IPS-15b (cell line): ENCODE data around the gene CNGA2.

Experiments used
- H3K27me3 ChIP-seq: one replicate; pipeline ENCODE4 v1.6.1; 2013; ENCODE audit warnings: low read length; ENCODE audit not compliant: control insufficient read depth, insufficient read depth
- H3K36me3 ChIP-seq: one replicate; pipeline ENCODE4 v1.6.1; 2013; ENCODE audit warnings: low read length; ENCODE audit not compliant: control insufficient read depth, insufficient read depth
- H3K4me1 ChIP-seq: one replicate; pipeline ENCODE4 v1.6.1; 2013; ENCODE audit warnings: mild to moderate bottlenecking, low read length; ENCODE audit not compliant: control insufficient read depth, insufficient read depth
- H3K4me3 ChIP-seq: one replicate; pipeline ENCODE4 v1.5.1; 2013; ENCODE audit warnings: low read depth, low read length
- H3K9ac ChIP-seq: one replicate; pipeline ENCODE4 v1.6.1; 2013; ENCODE audit warnings: low read depth, mild to moderate bottlenecking, low read length
- H3K9me3 ChIP-seq: one replicate; pipeline ENCODE4 v1.6.1; 2013; ENCODE audit warnings: mild to moderate bottlenecking, low read length; ENCODE audit not compliant: control insufficient read depth, insufficient read depth

The CNGA2 gene

GRCh38 chrX:151789179-151789800 lies 54.7 kb downstream of the CNGA2 start:
- H3K9me3 ChIP-seq: no peaks in the 10 kb centered on the region
- H3K36me3 ChIP-seq: no peaks in the 10 kb centered on the region
- H3K27me3 ChIP-seq: no peaks in the 10 kb centered on the region
- no peak overlapping the region for H3K4me3 ChIP-seq
- no peaks in the 10 kb centered on the region for H3K4me1 ChIP-seq
- no peak overlapping the region for H3K9ac ChIP-seq

- no peaks in the 10 kb centered on the region for H3K36me3 ChIP-seq
- no peaks in the 10 kb centered on the region for H3K4me1 ChIP-seq
- no peak overlapping the region for H3K9ac ChIP-seq
- no peaks in the 10 kb centered on the region for H3K9me3 ChIP-seq
- H3K4me3 ChIP-seq: no peak overlapping the region
- H3K27me3 ChIP-seq: no peaks in the 10 kb centered on the region
Measured at GRCh38 chrX:151790481-151791160, 56.1 kb downstream of the CNGA2 start.

- Histone ChIP-seq H3K27me3 (no peaks in the 10 kb centered on the region), H3K9me3 (no peaks in the 10 kb centered on the region), H3K4me1 (no peaks in the 10 kb centered on the region), H3K9ac (no peak overlapping the region), H3K36me3 (no peaks in the 10 kb centered on the region), H3K4me3 (no peak overlapping the region)
Measured at GRCh38 chrX:151791961-151792360, 57.4 kb downstream of the CNGA2 start.

DNA sequence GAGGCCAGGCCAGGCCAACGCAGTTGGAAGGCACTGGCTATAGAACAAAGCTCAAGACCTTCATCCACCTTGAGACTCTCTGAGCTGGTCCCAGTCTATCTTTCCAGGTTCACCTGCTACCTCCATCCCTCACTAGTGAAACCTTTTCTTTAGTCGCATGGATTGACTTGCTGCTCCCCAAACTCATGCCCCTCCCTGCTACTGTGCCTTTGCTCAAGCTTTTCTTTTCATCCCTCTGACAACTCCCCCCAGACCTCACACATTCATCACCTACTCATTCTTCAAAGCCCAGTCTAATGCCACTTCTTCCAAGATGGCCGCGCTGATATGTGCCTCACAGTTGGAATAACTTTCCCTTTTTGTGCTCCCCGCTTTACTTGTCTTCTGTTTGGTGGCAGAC lies 58.0 kb downstream of the CNGA2 start:
- Histone ChIP-seq H3K27me3 (no peaks in the 10 kb centered on the region), H3K9ac (no peak overlapping the region), H3K9me3 (no peaks in the 10 kb centered on the region), H3K36me3 (no peaks in the 10 kb centered on the region), H3K4me1 (no peaks in the 10 kb centered on the region), H3K4me3 (no peak overlapping the region)

GRCh38 chrX:151793886-151794285 lies 59.3 kb downstream of the CNGA2 start:
- no peaks in the 10 kb centered on the region for H3K27me3 ChIP-seq
- no peaks in the 10 kb centered on the region for H3K4me1 ChIP-seq
- no peak overlapping the region for H3K4me3 ChIP-seq
- no peaks in the 10 kb centered on the region for H3K36me3 ChIP-seq
- H3K9me3 ChIP-seq: peaks cover 3% of the 10 kb centered on the region
- H3K9ac ChIP-seq: no peak overlapping the region
